Neural cell (in vitro differentiated cells): Measurements from ENCODE around the gene GNE.

Experiments used
- CTCF ChIP-seq: fragments of 450-650 bp; IDR thresholded peaks from 2 replicates; pipeline ENCODE4 v1.5.1; 2014; ENCODE audit warnings: antibody characterized with exemption, mild to moderate bottlenecking, moderate library complexity; ENCODE audit not compliant: poor library complexity, severe bottlenecking
- EP300 ChIP-seq: fragments of 450-650 bp; conservative IDR thresholded peaks from 2 replicates; pipeline ENCODE4 v1.6.1; 2014; ENCODE audit warnings: antibody characterized with exemption, mild to moderate bottlenecking, moderate library complexity; ENCODE audit not compliant: poor library complexity, severe bottlenecking
- POLR2AphosphoS5 ChIP-seq: IDR thresholded peaks from 2 replicates; pipeline ENCODE4 v1.6.1; 2012
- RAD21 ChIP-seq: fragments of 450-650 bp; conservative IDR thresholded peaks from 2 replicates; pipeline ENCODE4 v1.6.1; 2014; ENCODE audit warnings: antibody characterized with exemption, mild to moderate bottlenecking, moderate library complexity
- TAF1 ChIP-seq: IDR thresholded peaks from 2 replicates; pipeline ENCODE4 v1.6.1; 2012; ENCODE audit warnings: low read depth
- TF ChIP-seq, protein P1 (sequence below): IDR thresholded peaks from 2 replicates; pipeline ENCODE4 v1.6.1; 2012; ENCODE audit warnings: borderline replicate concordance

DNA sequence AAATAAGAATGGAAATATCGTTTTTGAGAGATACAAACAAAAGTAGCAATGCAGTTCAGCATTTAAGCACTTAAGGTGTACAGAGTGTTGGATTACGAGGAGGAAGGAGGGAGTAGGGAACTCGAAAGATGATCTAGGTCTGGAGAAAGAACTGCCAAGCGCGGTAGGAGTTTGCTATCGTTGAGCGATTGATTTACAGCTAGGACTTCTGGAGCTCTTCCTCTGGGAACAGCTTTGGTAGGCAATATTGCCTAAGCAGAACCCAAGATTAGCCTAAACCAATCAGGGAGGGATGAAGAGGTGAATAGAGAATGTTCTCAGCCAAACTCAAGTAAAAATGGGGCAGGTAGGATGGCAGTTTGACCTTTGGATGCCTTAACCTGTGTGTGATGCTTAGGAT is 66.6 kb downstream of the GNE start:
- TF ChIP-seq CTCF (no peak), EP300 (no peak), POLR2AphosphoS5 (no peak), TAF1 (no peak), RAD21 (no peak)
- TF ChIP-seq, protein P1, sequence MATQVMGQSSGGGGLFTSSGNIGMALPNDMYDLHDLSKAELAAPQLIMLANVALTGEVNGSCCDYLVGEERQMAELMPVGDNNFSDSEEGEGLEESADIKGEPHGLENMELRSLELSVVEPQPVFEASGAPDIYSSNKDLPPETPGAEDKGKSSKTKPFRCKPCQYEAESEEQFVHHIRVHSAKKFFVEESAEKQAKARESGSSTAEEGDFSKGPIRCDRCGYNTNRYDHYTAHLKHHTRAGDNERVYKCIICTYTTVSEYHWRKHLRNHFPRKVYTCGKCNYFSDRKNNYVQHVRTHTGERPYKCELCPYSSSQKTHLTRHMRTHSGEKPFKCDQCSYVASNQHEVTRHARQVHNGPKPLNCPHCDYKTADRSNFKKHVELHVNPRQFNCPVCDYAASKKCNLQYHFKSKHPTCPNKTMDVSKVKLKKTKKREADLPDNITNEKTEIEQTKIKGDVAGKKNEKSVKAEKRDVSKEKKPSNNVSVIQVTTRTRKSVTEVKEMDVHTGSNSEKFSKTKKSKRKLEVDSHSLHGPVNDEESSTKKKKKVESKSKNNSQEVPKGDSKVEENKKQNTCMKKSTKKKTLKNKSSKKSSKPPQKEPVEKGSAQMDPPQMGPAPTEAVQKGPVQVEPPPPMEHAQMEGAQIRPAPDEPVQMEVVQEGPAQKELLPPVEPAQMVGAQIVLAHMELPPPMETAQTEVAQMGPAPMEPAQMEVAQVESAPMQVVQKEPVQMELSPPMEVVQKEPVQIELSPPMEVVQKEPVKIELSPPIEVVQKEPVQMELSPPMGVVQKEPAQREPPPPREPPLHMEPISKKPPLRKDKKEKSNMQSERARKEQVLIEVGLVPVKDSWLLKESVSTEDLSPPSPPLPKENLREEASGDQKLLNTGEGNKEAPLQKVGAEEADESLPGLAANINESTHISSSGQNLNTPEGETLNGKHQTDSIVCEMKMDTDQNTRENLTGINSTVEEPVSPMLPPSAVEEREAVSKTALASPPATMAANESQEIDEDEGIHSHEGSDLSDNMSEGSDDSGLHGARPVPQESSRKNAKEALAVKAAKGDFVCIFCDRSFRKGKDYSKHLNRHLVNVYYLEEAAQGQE: no peak
